22Rv1 (cell line): ENCODE data around the gene DPP8.

Experiments used
- CTCF ChIP-seq: fragments of 450-650 bp; IDR thresholded peaks from 2 replicates; pipeline ENCODE4 v1.5.1; 2017; ENCODE audit warnings: mild to moderate bottlenecking
- ZFX ChIP-seq: fragments of 450-650 bp; IDR thresholded peaks from 2 replicates; pipeline ENCODE4 v1.6.1; 2017; ENCODE audit warnings: antibody characterized with exemption, borderline replicate concordance

GRCh38 chr15:65396283-65396964 lies 121.1 kb downstream of the DPP8 start:
- no peak for TF ChIP-seq CTCF
- TF ChIP-seq ZFX = no peak
